G401.6 (cell line): Measurements from ENCODE around the gene SMCO2.
A peak's percentile ranks its signal among the peaks of the same experiment; 100 is the strongest.

Experiments used
- FAIRE-seq: peaks from 2 replicates; lab custom pipeline; 2012; peaks lifted over from hg19 to GRCh38; lab: Jason Lieb, UNC

Gene SMCO2

DNA sequence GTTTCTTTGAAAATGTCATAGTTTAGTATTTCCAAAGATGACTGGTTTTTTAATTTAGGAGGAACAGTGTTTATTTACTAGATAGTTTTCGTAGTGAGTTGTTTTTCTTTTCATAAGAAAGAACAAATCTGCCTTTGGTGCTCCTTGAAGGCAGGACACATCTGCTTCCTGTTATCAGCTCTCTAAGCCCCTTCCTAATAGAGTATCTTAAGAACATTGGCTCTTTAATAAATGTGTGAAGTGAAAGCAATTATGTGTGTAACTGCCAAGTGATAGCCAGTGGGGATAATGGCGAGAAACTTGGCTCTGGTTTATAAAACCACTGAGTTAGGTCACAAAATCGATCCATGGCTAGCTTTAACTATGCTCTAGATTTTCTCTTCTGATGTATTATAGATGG, 54.0 kb downstream of the SMCO2 start:
- FAIRE-seq: no peak

DNA sequence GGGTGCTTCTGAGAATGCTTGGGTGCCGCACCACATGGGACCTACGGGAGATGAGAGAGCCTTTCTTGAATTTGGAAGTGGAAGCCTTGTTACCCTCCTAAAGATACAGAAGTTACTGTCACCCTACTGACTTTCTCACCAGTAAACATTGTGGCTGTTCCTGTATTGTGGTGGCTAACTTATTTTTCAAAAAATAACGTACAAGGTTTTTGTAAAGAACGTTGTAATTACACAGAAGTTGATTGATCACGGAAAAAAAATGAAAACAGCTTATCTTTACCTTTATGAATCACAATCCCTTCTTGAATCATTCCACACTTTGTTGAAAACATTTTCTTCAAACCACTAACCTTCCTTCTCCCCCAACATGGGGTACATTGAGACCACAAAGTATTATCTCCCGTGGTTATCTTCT, 55.5 kb downstream of the SMCO2 start:
- no peak for FAIRE-seq

DNA sequence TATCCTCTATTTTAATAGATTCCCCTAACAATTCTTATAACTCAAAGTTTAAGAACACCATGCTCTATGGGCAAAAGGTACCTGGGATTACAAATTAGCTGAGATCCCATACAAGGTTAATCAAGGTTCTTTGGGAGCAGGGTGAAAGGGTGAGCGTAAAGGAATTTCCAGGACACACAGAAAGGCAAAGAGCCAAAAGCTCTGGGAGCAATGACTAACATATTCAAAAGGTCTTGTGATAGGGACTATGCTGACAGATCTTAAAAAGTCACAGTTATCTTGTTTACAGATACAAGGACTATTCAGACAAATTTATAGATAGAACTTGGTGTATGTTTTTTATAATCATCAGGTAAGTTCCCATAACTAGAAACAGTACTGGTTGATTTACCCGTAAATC, 58.0 kb downstream of the SMCO2 start:
- FAIRE-seq: no peak

DNA sequence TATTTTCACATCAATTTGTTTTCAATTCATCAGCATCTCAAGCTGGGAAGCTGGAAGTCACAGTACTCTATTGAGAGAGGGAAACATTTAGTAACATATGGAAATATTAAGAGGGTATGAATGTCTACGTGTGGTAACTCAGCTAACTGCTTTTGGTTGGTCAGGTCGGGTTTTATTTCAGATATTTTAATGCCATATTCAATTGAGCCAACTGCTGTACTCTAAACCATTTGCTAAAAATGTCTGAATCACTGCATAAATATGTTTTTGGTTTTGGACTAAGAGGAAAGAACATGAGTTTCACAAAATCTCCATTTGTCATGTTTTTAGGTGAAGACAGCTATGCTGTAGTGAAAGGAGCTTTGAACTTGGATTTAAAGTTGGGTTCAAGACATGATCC, 58.6 kb downstream of the SMCO2 start:
- no peak for FAIRE-seq

DNA sequence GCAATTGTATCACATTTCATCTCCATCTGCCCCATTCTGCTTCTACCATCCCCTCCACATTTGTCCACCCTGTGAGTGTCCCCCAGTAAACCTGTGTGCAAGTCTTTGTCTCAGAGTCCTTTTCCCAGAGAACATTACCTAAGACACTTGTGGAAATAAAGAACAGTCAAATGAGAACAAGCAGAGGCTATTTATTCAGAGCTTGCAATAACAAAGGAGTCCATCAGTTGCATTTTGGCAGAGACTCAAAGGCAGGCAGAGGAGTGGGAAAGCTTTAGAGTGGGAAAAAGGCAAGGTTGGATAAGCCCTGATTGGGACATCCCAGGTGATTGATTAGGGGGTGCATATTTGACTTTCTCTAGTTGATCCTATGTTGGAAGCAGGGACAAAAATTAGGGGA, 59.2 kb downstream of the SMCO2 start:
- FAIRE-seq: no peak

DNA sequence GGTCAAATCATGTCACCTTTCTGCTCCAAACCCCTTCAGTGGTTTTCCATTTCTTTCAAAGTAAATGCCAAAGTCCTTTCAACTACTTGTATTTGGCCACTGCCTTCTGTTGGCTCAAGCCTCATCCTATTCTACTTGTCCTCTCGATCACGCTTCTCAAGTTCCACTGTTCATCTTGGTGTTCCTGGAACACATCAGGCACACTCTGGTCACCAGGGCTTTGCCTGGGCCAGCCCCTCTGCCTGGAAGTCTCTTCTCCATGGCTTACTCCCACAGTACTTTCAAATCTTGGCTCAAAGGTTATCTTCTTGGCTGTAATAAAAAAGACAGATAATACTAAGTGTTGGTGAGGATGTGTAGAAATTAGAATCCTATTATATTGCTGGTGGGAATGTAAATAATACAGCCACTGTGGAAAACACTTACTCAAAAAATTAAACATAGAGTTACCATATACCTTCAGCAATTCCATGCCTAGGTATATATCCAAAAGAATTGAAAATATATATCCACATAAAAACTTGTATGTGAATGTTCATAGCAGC, 60.2 kb downstream of the SMCO2 start:
- FAIRE-seq: no peak

DNA sequence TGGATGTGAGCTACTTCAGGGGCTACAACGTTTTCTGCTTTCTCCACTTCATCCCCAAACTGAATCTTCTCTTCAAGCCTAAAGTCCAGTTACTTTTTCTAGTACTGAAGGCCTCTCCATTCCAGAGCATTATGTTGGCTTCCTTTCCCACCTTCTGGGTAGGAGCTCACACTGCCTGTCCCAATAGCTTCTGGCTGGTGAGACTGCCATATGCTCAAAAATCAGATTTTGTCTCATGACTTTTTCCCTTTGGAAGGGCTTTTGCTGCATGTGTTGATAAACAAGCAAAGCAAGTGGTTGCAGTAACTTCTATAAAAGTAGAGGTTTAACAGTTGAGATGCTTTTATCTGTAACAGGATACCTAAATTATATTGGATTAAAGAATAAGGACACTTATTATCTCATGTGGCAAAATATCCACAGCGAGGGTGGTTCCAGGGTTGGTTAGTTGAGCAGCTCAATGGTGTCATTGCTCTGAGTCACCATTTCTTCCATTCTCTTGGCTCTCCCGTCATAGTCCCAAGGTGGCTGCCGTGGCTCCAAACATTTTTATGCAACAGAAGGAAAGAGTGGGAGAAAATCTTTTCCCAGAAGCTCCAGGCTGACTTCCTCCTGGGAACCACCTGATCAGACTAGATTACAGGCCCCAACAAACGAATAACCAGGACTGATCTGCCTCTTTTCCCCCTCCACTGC, 62.3 kb downstream of the SMCO2 start:
- FAIRE-seq: no peak

DNA sequence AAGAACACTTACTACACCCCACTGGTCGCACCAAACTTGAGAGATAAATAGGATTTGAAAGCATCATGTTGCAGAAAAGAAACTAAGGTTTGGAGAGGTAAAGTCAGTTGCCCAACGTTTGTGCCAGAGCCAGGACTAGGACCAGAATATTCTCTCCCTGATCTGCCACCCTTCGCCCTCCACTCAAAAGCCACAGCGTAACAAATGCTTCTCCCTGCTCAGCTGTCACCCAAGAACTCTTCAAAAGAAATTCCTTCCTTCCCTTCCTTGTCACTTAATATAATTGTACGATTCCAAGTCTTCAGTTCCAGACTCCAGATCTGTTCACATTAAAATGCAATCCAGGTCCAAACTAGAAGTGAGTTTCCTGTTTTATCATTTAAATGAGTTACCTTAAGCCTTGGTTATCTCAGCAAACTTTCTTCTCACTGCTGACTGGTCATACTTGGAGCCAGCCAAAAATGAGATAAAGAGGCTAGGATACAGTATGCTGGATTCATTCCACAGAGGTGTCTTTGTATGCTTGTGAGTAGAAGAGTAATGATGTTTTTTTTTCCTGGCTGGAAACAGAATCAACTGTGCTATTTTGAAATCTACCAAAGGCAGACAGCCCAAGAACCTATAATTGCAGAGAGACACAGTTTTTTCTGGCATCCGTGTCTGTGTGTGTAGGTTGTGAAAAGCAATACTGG, 64.6 kb downstream of the SMCO2 start:
- no peak for FAIRE-seq

DNA sequence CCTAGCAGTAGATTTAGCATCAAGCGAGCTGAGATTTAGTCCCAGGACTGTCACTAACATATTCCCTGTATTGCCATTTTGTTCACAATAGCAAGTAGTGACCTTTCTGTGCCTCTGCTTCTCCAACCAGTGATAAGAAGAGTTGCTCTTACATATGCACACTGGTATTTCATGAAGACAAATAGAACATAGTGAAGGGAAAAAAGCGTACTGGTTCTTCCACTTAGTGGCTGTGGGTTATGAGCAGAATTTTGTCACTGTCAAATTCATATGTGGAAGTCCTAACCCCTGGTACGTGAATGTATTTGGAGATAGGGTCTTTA, 65.1 kb downstream of the SMCO2 start:
- FAIRE-seq: no peak

DNA sequence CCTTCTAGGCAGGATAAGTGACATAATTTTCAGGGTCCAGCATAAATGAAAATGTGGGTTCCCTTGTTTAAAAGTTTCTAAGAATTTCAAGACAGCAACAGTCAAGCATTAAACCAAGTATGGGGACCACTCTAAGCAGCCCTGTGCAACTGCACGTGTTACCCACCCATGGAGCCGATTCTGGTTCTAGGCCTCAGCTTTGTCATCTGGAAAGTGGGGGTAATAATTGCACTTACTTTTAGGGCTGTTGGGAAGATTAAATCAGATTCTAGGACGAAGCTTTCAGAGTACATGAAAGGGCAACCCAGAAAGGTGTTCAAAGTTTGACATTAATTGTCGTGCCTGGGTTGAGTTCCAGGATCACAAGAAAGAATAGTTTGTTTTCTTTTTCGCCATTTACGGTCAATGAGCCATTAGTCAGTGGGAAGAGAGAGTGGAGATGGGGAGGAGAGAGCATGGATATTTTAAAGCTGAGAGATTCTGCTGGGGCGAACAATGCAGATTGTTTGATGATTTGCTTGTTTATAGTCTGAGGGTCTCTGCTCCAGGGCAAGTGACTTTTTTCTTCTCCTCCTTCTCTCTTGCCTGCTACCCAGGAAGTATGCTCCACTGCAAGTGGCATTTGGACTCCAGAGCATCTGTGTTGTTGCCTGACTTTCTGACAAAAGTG, 66.8 kb downstream of the SMCO2 start:
- FAIRE-seq: no peak

DNA sequence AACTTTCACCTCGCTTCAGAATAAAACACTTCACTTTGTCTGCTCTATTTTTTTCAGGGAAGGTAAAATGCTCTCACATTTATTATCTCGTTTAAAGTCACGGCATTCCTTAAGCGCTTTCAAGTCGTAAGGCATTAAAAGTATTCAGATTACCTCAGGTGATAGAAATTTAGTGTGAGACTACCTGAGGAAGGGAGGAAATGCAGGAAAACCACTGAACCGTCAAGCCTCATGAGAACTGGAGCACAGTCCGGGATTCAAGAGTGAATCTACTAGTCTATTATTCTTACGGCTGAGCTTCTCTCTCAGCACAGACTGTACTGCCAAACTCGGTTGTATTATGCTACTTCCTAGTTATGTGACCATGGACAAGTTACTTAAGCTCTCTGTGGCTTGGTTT, 69.1 kb downstream of the SMCO2 start:
- FAIRE-seq: no peak

DNA sequence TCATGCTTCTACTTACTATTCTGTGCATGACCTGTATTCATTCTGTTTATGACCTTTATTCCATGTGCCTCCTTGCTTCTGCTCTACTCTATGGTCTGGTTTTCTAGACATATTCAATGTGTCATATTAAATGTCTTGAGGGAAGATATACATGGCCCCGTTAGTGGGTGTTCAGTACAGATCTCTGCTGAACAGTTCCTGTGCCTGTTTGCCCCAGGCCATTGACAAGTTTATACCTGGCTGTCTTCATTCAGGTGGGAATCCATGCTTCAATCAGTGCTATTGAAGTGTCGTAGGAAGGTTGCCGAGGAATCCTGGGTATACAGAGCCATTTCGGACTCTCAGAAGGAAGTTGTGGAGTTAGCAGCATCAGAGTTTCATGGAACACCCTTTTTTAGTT, 70.1 kb downstream of the SMCO2 start:
- no peak for FAIRE-seq

DNA sequence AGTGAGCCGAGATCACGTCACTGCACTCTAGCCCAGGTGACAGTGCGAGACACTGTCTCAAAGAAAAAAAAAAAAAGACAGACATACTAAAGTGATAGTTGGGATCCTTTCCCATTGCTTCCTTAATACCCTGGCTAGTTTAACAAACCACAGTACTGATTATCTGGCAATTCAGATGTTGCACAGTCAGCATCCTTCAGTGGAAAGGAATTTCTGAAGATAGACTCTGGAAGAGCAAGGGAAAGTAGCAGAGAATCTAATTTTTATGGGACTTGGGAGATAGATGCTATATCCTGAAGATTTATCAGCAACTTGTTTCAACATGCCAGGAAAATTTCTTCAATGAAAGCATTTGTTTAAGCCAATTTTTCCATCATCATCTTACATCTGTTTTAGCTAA, 71.0 kb downstream of the SMCO2 start:
- FAIRE-seq: no peak

DNA sequence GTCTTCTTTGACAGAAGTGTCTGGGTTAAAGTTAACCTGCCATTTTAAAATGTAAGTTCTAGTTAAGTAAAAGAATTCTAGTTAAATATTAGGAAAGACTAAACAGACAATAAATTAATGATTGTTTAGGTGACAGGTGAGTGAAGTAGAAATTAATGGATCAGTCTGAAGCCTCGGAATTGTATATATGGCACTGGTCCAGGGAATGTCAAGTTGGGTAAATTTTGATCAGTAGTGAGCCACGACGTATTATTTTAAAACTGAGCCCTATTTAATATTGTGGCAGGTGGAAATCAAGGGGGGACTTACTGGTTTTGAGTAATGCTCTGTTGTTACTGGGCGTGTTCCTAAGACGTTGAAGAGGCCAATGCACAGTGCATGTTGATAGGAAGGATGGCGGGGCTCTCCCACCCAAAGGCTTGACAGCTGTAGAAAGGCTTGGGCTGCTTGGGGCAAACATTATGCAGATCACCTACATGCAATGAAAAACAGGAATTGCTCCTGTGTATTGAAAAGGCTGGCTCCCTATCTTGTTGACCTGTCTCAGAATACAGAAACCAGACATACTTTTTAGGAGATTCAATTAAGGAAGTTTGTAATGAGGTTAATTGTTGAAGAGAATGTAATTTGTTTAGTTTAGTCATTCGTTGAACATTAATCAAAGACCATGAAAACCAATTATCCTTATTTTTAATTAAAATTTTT, 71.6 kb downstream of the SMCO2 start:
- no peak for FAIRE-seq

DNA sequence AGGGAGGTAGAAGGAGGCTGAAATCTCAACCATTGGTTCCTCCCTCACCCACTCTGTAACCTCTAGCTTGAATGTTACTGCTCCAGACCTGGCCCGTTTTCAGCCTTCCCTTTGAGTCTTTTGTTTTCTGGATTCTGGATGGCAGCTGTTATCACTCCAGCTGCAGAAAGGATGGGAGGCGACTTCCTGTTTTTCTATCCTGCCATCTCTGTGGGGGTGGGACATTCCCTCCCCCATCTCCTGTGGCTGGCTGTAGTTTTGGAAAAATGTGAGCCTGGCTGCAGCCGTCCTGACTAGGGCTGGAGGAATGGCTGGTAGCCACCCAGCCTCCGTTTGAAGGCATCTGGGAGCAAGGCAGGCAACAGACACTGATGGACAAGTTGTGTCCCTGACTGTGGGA, 74.5 kb downstream of the SMCO2 start:
- FAIRE-seq: no peak

DNA sequence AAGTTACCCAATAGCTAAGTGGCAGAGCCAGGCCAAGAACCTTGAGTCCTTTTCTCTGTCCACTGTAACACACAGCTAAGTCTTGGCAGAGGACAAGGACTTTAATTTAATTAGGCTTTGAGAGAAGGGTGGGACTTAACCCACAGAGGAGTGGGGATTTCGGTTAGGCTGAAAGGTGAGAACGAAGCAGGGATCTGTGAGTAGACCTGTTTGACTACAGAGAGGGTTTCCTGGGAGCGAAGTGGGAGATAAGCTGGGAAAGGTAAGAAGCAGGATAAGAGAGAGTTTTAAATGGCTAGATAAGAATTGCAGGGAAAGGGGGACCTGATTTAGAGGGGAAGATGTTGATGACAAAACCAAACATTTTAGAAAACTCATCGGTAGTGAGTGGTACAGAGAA, 75.4 kb downstream of the SMCO2 start:
- FAIRE-seq: no peak

DNA sequence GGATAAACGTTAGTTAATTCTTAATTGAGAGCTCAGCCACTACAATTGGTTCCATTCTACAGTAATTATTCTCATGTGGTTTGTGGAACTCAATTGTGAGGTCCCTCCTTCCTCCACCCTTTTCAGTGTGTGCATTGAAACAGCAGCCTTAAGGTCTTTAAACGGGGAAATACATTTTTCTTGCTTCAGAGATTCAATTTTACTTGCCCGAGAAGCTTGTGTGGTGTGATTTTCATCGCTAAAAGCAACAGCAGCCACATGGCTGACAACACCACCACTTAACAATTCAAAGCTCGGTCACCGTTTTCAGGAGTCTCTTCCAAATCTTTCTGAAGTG, 76.7 kb downstream of the SMCO2 start:
- no peak for FAIRE-seq

DNA sequence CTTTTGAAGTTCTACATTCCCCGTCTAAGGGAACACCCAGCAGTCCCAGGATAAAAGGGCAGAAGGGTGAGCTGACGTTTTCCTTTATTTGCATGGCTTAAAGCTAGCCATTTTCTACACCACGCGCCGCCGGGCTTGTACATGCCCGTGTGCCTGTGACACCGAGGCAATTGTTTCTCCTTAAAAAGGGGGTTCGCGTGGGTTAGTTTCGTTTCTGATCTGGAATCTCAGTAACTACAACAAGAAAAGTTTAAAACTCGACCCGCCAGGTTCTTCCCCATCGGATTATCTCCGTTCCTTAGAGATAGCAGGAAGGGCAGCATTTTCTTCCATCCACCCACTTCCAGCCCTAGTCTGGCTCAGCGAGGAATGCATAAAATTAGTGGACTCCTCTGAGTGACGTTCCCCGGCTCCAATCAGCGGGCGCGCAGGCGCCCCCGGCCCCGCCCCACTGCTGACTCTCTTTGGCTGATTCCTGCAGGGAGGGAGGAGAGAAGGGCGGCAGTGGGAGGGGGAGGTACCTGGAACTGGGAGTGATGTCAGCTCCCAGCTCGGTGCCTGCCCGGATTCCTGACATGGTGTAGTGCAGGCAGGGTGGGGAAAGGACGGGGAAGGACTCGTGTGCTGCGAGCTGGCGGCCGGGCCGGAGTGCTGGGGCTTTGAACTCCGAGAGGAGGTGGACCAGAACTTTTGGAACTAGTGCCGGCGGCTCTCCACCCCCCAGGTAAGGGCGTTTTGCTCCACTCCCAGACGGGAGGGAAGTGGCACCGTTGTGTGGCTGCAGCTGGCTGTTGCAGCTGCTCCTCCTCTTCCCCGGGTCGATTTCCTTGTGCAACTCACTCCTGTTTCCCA, 77.3 kb downstream of the SMCO2 start, which contains the start of gene PPFIBP1:
TSS of gene PPFIBP1 (plus strand) at position 565 of the 852 bp plus-strand sequence. CDS start 109,191 bp downstream, outside the sequence.
- peak; percentile 96 for FAIRE-seq

DNA sequence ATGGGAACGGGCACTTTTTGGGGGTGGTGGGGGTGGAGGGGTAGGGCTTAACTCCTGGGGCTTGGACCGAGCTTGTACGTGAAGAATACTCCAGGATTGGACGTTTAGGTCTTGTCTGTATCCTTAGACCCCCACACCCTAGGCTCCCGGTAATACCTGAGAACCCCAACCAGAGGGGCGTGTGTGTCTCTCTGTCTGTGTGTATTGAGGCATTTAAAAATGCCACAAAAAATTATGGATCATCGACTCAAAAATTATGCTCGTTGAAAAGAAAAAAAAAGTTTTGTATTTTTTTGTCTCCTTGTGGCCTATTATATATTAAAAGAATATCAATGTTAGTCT, 77.9 kb downstream of the SMCO2 start:
- no peak for FAIRE-seq

DNA sequence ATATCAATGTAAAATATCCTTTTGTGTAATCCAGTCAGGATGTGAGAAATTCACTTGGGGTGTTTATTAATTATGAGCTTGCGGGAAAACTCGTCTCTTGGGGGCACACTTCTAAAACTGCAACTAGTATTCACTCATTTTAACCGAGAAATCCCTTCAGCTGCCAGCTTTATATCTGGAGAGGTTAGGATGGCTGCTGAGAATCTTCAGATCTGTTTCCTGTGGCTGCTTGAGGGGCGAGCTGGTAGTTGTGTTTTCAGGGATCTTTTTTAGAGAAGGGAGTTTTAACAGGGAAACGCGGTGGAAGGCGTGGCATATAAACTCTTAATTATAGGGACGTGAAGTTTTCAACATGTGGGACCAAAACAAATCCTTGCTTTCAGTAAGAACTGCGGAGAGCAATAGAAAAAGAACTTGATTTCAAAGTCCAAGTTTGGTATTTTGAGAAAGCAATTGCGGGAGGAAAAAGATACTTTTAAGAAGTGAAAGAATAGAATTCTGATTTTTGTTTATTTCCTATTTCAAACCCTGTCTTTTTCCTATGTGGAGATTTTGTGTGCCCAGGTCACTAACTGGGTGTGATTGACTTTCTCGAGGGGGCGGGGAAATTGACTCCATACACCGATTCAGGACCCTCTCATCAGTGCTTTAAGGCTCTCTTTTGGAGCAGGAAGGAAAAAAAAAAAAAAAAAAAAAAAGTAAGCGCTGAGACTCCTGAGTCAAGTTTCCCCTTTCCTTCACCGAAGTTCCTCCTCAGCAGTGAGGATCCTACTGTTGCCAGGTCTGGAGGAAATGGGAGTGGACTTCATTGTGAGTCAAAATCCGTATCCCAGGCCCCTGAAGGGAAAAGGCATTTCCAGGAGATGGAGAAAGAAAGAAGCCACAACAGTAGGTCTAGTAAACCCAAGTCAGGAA, 78.6 kb downstream of the SMCO2 start:
- FAIRE-seq: no peak

DNA sequence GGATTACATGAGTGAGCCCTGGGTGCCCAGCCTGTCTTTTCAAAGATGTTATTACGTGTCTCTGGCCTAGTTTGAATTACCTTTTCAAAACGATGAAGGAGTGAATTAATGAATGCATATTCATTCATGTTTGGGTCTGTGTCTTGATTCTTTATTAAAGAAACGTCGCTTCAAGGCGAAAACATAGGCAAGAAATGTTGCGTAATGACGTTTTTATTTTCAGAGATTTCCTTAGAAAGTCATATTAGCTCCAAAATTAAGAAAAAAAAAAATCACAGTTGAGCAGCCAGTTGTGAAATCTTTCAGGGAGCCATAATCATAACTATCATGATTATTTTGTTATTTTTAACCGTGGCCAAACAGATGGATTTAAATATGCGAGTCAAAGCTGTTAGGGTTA, 81.0 kb downstream of the SMCO2 start:
- FAIRE-seq: no peak
